ENCODE results near the gene AOAH.

DNA sequence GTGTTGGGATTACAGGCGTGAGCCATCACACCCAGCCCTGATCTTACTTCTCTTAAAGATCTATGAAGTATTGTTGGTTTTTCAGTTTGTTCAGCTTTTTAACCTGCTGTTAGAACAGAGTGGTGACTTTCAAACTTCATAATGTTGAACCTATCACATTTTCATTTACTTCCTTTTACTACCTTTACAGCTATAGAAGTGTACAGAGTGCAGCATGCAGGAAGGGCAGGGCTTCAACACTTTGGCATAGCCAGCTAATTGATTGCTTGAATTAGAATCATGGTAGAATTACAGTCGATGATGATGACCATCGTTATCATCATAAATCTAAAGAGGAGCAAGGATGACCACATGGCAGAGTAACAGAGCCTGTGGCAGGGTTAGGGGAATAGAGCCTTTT, 55.5 kb downstream of the AOAH start:
- TF ChIP-seq, protein P1, sequence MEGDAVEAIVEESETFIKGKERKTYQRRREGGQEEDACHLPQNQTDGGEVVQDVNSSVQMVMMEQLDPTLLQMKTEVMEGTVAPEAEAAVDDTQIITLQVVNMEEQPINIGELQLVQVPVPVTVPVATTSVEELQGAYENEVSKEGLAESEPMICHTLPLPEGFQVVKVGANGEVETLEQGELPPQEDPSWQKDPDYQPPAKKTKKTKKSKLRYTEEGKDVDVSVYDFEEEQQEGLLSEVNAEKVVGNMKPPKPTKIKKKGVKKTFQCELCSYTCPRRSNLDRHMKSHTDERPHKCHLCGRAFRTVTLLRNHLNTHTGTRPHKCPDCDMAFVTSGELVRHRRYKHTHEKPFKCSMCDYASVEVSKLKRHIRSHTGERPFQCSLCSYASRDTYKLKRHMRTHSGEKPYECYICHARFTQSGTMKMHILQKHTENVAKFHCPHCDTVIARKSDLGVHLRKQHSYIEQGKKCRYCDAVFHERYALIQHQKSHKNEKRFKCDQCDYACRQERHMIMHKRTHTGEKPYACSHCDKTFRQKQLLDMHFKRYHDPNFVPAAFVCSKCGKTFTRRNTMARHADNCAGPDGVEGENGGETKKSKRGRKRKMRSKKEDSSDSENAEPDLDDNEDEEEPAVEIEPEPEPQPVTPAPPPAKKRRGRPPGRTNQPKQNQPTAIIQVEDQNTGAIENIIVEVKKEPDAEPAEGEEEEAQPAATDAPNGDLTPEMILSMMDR (conservative IDR thresholded peaks at IDR 0.05; ENCODE audit: low read length): no peak
- TF ChIP-seq EZH2phosphoT487 (IDR thresholded peaks at IDR 0.05; ENCODE audit: borderline replicate concordance): no peak

Data from Loucy (cell line).